HepG2 (cell line): Measurements from ENCODE around the gene ARHGEF4.

ENCODE experiments used
- ISL2 ChIP-seq: sonication (generic); formaldehyde crosslinking; IDR thresholded peaks from 2 replicates; pipeline ENCODE4 v1.5.0; 2020; ENCODE audit warnings: missing genetic modification reagents
- POLR2A ChIP-seq, 2 experiments: IDR thresholded peaks; 2 replicates each; pipeline ENCODE4 v1.6.1; 2011; ENCODE audit warnings: low read depth in 2 of 2, low read length in 2 of 2, mild to moderate bottlenecking in 1 of 2, moderate library complexity in 1 of 2; ENCODE audit not compliant: insufficient read depth in 1 of 2
- RAD21 ChIP-seq: fragments of 450-650 bp; formaldehyde crosslinking; IDR thresholded peaks from 2 replicates; pipeline ENCODE4 v1.5.0; 2020; ENCODE audit warnings: mild to moderate bottlenecking
- TF ChIP-seq, protein P1 (sequence below): sonication (generic); formaldehyde crosslinking; IDR thresholded peaks from 2 replicates; pipeline ENCODE4 v1.4.0; 2020; ENCODE audit warnings: missing genetic modification reagents, borderline replicate concordance
- TF ChIP-seq, protein P2 (sequence below): sonication (generic); formaldehyde crosslinking; conservative IDR thresholded peaks from 2 replicates; pipeline ENCODE4 v1.4.0; 2020; ENCODE audit warnings: missing genetic modification reagents
- TF ChIP-seq, protein P3 (sequence below), 2 experiments: IDR thresholded peaks; 2 replicates each; pipeline ENCODE4 v1.6.1; 2011 to 2012; ENCODE audit warnings: low read length in 2 of 2, borderline replicate concordance in 1 of 2, low read depth in 1 of 2, mild to moderate bottlenecking in 1 of 2, moderate library complexity in 1 of 2
- TF ChIP-seq, protein P4 (sequence below): sonication (generic); formaldehyde crosslinking; IDR thresholded peaks from 2 replicates; pipeline ENCODE4 v1.4.0; 2020; ENCODE audit warnings: missing genetic modification reagents, borderline replicate concordance

DNA sequence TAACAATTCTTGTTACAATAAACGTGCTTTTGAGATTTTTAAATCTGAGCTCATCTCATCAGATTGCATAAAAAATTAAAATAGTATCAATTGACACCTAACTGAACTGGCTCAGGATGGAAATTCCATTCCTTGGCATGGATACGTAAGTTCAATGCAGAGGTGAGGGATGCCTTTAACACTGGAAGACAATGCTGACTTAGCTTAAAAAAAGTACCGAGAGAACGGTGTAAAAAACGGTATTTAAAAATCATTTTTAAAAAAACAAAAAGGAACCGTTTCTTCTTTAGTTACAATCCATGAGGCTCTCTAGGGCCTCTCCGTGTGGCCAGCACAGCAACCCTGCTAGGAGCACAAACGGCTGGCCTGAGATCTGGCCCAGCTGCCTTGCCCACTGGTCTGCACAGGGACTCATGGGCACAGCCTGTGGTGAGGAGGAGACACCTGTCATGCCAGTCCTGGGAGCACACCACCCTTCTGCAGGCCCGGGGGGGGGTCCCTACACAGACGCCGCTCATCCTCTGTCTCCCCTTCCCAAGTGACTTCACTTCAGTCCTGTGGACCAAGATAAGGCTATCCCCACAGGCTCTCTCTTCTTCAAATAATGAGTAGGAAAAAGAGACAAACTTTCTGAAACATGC is 211.3 kb downstream of the ARHGEF4 start:
- TF ChIP-seq, protein P1, sequence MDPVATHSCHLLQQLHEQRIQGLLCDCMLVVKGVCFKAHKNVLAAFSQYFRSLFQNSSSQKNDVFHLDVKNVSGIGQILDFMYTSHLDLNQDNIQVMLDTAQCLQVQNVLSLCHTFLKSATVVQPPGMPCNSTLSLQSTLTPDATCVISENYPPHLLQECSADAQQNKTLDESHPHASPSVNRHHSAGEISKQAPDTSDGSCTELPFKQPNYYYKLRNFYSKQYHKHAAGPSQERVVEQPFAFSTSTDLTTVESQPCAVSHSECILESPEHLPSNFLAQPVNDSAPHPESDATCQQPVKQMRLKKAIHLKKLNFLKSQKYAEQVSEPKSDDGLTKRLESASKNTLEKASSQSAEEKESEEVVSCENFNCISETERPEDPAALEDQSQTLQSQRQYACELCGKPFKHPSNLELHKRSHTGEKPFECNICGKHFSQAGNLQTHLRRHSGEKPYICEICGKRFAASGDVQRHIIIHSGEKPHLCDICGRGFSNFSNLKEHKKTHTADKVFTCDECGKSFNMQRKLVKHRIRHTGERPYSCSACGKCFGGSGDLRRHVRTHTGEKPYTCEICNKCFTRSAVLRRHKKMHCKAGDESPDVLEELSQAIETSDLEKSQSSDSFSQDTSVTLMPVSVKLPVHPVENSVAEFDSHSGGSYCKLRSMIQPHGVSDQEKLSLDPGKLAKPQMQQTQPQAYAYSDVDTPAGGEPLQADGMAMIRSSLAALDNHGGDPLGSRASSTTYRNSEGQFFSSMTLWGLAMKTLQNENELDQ (CRISPR knock-in tag) = no peak
- no peak for TF ChIP-seq ISL2 (CRISPR knock-in tag)
- TF ChIP-seq RAD21 (CRISPR knock-in tag) = no peak
- TF ChIP-seq, protein P2, sequence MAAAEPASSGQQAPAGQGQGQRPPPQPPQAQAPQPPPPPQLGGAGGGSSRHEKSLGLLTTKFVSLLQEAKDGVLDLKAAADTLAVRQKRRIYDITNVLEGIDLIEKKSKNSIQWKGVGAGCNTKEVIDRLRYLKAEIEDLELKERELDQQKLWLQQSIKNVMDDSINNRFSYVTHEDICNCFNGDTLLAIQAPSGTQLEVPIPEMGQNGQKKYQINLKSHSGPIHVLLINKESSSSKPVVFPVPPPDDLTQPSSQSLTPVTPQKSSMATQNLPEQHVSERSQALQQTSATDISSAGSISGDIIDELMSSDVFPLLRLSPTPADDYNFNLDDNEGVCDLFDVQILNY = no peak
- TF ChIP-seq, protein P3, sequence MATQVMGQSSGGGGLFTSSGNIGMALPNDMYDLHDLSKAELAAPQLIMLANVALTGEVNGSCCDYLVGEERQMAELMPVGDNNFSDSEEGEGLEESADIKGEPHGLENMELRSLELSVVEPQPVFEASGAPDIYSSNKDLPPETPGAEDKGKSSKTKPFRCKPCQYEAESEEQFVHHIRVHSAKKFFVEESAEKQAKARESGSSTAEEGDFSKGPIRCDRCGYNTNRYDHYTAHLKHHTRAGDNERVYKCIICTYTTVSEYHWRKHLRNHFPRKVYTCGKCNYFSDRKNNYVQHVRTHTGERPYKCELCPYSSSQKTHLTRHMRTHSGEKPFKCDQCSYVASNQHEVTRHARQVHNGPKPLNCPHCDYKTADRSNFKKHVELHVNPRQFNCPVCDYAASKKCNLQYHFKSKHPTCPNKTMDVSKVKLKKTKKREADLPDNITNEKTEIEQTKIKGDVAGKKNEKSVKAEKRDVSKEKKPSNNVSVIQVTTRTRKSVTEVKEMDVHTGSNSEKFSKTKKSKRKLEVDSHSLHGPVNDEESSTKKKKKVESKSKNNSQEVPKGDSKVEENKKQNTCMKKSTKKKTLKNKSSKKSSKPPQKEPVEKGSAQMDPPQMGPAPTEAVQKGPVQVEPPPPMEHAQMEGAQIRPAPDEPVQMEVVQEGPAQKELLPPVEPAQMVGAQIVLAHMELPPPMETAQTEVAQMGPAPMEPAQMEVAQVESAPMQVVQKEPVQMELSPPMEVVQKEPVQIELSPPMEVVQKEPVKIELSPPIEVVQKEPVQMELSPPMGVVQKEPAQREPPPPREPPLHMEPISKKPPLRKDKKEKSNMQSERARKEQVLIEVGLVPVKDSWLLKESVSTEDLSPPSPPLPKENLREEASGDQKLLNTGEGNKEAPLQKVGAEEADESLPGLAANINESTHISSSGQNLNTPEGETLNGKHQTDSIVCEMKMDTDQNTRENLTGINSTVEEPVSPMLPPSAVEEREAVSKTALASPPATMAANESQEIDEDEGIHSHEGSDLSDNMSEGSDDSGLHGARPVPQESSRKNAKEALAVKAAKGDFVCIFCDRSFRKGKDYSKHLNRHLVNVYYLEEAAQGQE (IDR thresholded peaks at IDR 0.05; ENCODE audit: borderline replicate concordance in 1 of 2, low read depth in 1 of 2, low read length in 2 of 2) = no peak
- no peak for TF ChIP-seq POLR2A (IDR thresholded peaks at IDR 0.05; ENCODE audit: insufficient read depth in 1 of 2, low read depth in 2 of 2, low read length in 2 of 2)
- TF ChIP-seq, protein P4, sequence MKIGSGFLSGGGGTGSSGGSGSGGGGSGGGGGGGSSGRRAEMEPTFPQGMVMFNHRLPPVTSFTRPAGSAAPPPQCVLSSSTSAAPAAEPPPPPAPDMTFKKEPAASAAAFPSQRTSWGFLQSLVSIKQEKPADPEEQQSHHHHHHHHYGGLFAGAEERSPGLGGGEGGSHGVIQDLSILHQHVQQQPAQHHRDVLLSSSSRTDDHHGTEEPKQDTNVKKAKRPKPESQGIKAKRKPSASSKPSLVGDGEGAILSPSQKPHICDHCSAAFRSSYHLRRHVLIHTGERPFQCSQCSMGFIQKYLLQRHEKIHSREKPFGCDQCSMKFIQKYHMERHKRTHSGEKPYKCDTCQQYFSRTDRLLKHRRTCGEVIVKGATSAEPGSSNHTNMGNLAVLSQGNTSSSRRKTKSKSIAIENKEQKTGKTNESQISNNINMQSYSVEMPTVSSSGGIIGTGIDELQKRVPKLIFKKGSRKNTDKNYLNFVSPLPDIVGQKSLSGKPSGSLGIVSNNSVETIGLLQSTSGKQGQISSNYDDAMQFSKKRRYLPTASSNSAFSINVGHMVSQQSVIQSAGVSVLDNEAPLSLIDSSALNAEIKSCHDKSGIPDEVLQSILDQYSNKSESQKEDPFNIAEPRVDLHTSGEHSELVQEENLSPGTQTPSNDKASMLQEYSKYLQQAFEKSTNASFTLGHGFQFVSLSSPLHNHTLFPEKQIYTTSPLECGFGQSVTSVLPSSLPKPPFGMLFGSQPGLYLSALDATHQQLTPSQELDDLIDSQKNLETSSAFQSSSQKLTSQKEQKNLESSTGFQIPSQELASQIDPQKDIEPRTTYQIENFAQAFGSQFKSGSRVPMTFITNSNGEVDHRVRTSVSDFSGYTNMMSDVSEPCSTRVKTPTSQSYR (CRISPR knock-in tag) = no peak
